H1 (cell line): ENCODE results near the gene TRIM5. TPM values are rescaled to one million over a fixed set of nuclear protein-coding genes. Genes with fewer than 3 reads are reported as not detected.

Source experiments
- CTCF ChIA-PET: fragments of 300-600 bp; sonication (Branson Sonifier 250); formaldehyde crosslinking; loops from one replicate; lab custom pipeline; 2021; ENCODE audit not compliant: partially characterized antibody; lab: Charles Lee
- POLR2A ChIA-PET: fragments of 300-600 bp; sonication (Branson Sonifier 250); formaldehyde crosslinking; loops from one replicate; lab custom pipeline; 2021; ENCODE audit warnings: inconsistent platforms; ENCODE audit not compliant: partially characterized antibody; lab: Charles Lee
- DNase-seq, 2 experiments: peaks; one replicate each; pipeline versions ENCODE4 v3.0.0 to v3.0.0-alpha.2; 2010 to 2022; ENCODE audit warnings: low spot score in 2 of 2, low read depth in 1 of 2, mixed read lengths in 1 of 2
- FAIRE-seq: peaks from 2 replicates; lab custom pipeline; 2011; peaks lifted over from hg19 to GRCh38; lab: Jason Lieb, UNC
- H2AFZ ChIP-seq: 2 replicates; pipeline ENCODE4 v1.8.1; 2012; ENCODE audit warnings: low read length, inconsistent platforms
- H2AK5ac ChIP-seq: 2 replicates; pipeline ENCODE4 v1.6.1; 2013; ENCODE audit warnings: low read depth, low read length
- H2BK120ac ChIP-seq: replicated peaks from 2 replicates; pipeline ENCODE3; 2013; ENCODE audit warnings: low read depth, low read length, inconsistent platforms
- H2BK12ac ChIP-seq: 2 replicates; pipeline ENCODE4 v1.6.1; 2013; ENCODE audit warnings: low read depth, low read length
- H2BK15ac ChIP-seq: 2 replicates; pipeline ENCODE4 v1.6.1; 2013; ENCODE audit warnings: low read length
- H2BK20ac ChIP-seq: 2 replicates; pipeline ENCODE4 v1.6.1; 2013; ENCODE audit warnings: low read length
- H2BK5ac ChIP-seq: 2 replicates; pipeline ENCODE4 v1.6.1; 2013; ENCODE audit warnings: low read depth, low read length
- H3K14ac ChIP-seq: 2 replicates; pipeline ENCODE4 v1.6.1; 2013; ENCODE audit warnings: inconsistent platforms; ENCODE audit not compliant: insufficient read length
- H3K18ac ChIP-seq: 2 replicates; pipeline ENCODE4 v1.6.1; 2013; ENCODE audit warnings: low read length; ENCODE audit errors: extremely low read depth
- H3K23ac ChIP-seq: 2 replicates; pipeline ENCODE4 v1.6.1; 2013; ENCODE audit warnings: inconsistent platforms; ENCODE audit not compliant: insufficient read length
- H3K23me2 ChIP-seq: 2 replicates; pipeline ENCODE4 v1.6.1; 2013; ENCODE audit warnings: low read depth, low read length
- H3K27ac ChIP-seq: 2 replicates; pipeline ENCODE4 v1.6.1; 2011; ENCODE audit warnings: low read depth, low read length, inconsistent platforms
- H3K27me3 ChIP-seq, 4 experiments: replicated peaks in 1 of 4; 1 replicate in 1 of 4; 2 replicates in 3 of 4; pipeline versions ENCODE4 v1.6.1 to v1.8.1; 2011 to 2013; ENCODE audit warnings: low read length in 3 of 4, mild to moderate bottlenecking in 3 of 4, inconsistent platforms in 2 of 4, mixed read lengths in 2 of 4, moderate library complexity in 1 of 4; ENCODE audit not compliant: control insufficient read depth in 3 of 4, insufficient read depth in 3 of 4; ENCODE audit errors: extremely low read depth in 1 of 4
- H3K36me3 ChIP-seq, 4 experiments: 2 replicates each; pipeline versions ENCODE4 v1.6.1 to v1.8.1; 2011 to 2013; ENCODE audit warnings: mild to moderate bottlenecking in 4 of 4, low read length in 3 of 4, moderate library complexity in 2 of 4, control low read depth in 1 of 4, inconsistent platforms in 1 of 4; ENCODE audit not compliant: insufficient read depth in 4 of 4, control insufficient read depth in 2 of 4
- H3K4ac ChIP-seq: replicated peaks from 2 replicates; pipeline ENCODE3; 2013; ENCODE audit warnings: low read length, low read depth, mixed read lengths, inconsistent platforms; ENCODE audit not compliant: insufficient read length
- H3K4me1 ChIP-seq, 4 experiments: replicated peaks in 1 of 4; 1 replicate in 1 of 4; 2 replicates in 3 of 4; pipeline versions ENCODE4 v1.6.1 to v1.8.1; 2011 to 2013; ENCODE audit warnings: low read length in 3 of 4, inconsistent platforms in 2 of 4, mixed read lengths in 1 of 4; ENCODE audit not compliant: insufficient read depth in 4 of 4, control insufficient read depth in 3 of 4
- H3K4me2 ChIP-seq, 2 experiments: 2 replicates each; pipeline versions ENCODE4 v1.6.1 to v1.8.1; 2011 to 2013; ENCODE audit warnings: low read depth in 2 of 2, low read length in 2 of 2, control low read depth in 1 of 2, inconsistent platforms in 1 of 2, mild to moderate bottlenecking in 1 of 2; ENCODE audit not compliant: insufficient read depth in 1 of 2
- H3K4me3 ChIP-seq, 4 experiments: fragments of 200-600, 300-600 bp in 1 of 4; sonication (generic), shearing (Covaris generic), sonication (Bioruptor Twin) in 1 of 4; 2 replicates each; pipeline versions ENCODE4 v1.5.1 to v1.8.1; 2011 to 2016; ENCODE audit warnings: low read length in 4 of 4, low read depth in 3 of 4, control low read depth in 2 of 4, inconsistent platforms in 2 of 4, mild to moderate bottlenecking in 2 of 4, mixed read lengths in 1 of 4, moderate library complexity in 1 of 4; ENCODE audit not compliant: insufficient read depth in 2 of 4; ENCODE audit errors: extremely low read depth in 1 of 4
- H3K56ac ChIP-seq: replicated peaks from 2 replicates; pipeline ENCODE3; 2013; ENCODE audit warnings: low read depth, mild to moderate bottlenecking, mixed read lengths, low read length, inconsistent platforms; ENCODE audit not compliant: insufficient read length
- H3K79me1 ChIP-seq: 2 replicates; pipeline ENCODE4 v1.6.1; 2013; ENCODE audit warnings: low read depth, low read length, control low read depth
- H3K79me2 ChIP-seq, 2 experiments: 2 replicates each; pipeline versions ENCODE4 v1.6.1 to v1.8.1; 2012 to 2013; ENCODE audit warnings: low read length in 2 of 2, mild to moderate bottlenecking in 2 of 2, inconsistent platforms in 1 of 2; ENCODE audit not compliant: insufficient read depth in 2 of 2, control insufficient read depth in 1 of 2
- H3K9ac ChIP-seq, 4 experiments: replicated peaks in 1 of 4; 1 replicate in 1 of 4; 2 replicates in 3 of 4; pipeline versions ENCODE4 v1.6.1 to v1.8.1; 2011 to 2013; ENCODE audit warnings: low read depth in 3 of 4, low read length in 3 of 4, control low read depth in 2 of 4, mild to moderate bottlenecking in 2 of 4, moderate library complexity in 2 of 4, inconsistent platforms in 1 of 4; ENCODE audit errors: extremely low read depth in 1 of 4
- H3K9me3 ChIP-seq, 2 experiments: 2 replicates each; pipeline versions ENCODE4 v1.6.1 to v1.8.1; 2012 to 2013; ENCODE audit warnings: mild to moderate bottlenecking in 2 of 2, moderate library complexity in 2 of 2, control low read depth in 1 of 2, inconsistent platforms in 1 of 2, low read depth in 1 of 2, low read length in 1 of 2, mixed read lengths in 1 of 2; ENCODE audit not compliant: insufficient read depth in 2 of 2
- H4K20me1 ChIP-seq, 2 experiments: replicated peaks in 1 of 2; 2 replicates each; pipeline versions ENCODE3 to v1.8.1; 2011 to 2013; ENCODE audit warnings: inconsistent platforms in 2 of 2, low read length in 2 of 2, mild to moderate bottlenecking in 1 of 2; ENCODE audit not compliant: insufficient read depth in 2 of 2, control insufficient read depth in 1 of 2
- H4K5ac ChIP-seq: 2 replicates; pipeline ENCODE4 v1.6.1; 2013; ENCODE audit warnings: low read length, low read depth, mixed read lengths, inconsistent platforms; ENCODE audit not compliant: insufficient read length
- H4K8ac ChIP-seq: 2 replicates; pipeline ENCODE4 v1.8.0; 2013; ENCODE audit warnings: mild to moderate bottlenecking, moderate library complexity, low read length, inconsistent platforms; ENCODE audit not compliant: insufficient read depth; ENCODE audit errors: extremely low read depth
- H4K91ac ChIP-seq: replicated peaks from 2 replicates; pipeline ENCODE3; 2013; ENCODE audit warnings: low read length, mixed read lengths, inconsistent platforms; ENCODE audit not compliant: insufficient read length
- MAFK ChIP-seq: IDR thresholded peaks from 2 replicates; pipeline ENCODE4 v1.6.1; 2012; ENCODE audit warnings: low read depth, mild to moderate bottlenecking, improper control_type of control experiment, low read length
- RAD21 ChIP-seq, 2 experiments: IDR thresholded peaks in 1 of 2; conservative IDR thresholded peaks in 1 of 2; 2 replicates each; pipeline ENCODE4 v1.6.1; 2011; ENCODE audit warnings: low read depth in 2 of 2, low read length in 2 of 2, improper control_type of control experiment in 1 of 2, inconsistent platforms in 1 of 2, mild to moderate bottlenecking in 1 of 2, moderate library complexity in 1 of 2
- RBBP5 ChIP-seq: IDR thresholded peaks from 2 replicates; pipeline ENCODE4 v1.7.1; 2012; ENCODE audit warnings: low read depth, mild to moderate bottlenecking, inconsistent platforms, low read length, moderate library complexity, borderline replicate concordance
- RFX5 ChIP-seq: IDR thresholded peaks from 2 replicates; pipeline ENCODE4 v1.6.1; 2011; ENCODE audit warnings: low read depth, low read length, improper control_type of control experiment, borderline replicate concordance
- TAF1 ChIP-seq: IDR thresholded peaks from 2 replicates; pipeline ENCODE4 v1.6.1; 2011; ENCODE audit warnings: mild to moderate bottlenecking, low read depth, low read length
- WGBS, 2 experiments: shearing (Covaris generic) in 1 of 2; methylation state at CpG; one replicate each; pipeline versions ENCODE4 v1.1.6 to v1.1.7; 2013 to 2015; ENCODE audit warnings: low lambda C conversion rate in 2 of 2, mixed read lengths in 2 of 2, inconsistent platforms in 1 of 2, low coverage in 1 of 2, missing lambda C conversion rate in 1 of 2; ENCODE audit not compliant: insufficient replicate concordance in 2 of 2, insufficient coverage in 1 of 2, insufficient read length in 1 of 2; ENCODE audit errors: extremely low coverage in 1 of 2, missing lambda C conversion rate in 1 of 2; 5-methylcytosine and 5-hydroxymethylcytosine counted together
- polyA plus RNA-seq, 7 experiments: library from polyadenylated mRNA; depleted of rRNA in 3 of 7; stranded (reverse) in 5 of 7; unstranded in 2 of 7; fragments of >200 nt in 5 of 7; fragments of 200-250 nt in 2 of 7; gene quantifications; 1 replicate in 5 of 7; 2 replicates in 1 of 7; 4 replicates in 1 of 7; pipeline versions ENCODE4 v1.2.1 to v1.2.3, GENCODE V29; 2011 to 2013; ENCODE audit warnings: missing spikeins in 2 of 7, mixed read lengths in 2 of 7
- total RNA-seq: library from RNA; stranded (reverse); fragmentation: NEBNext Ultra II Directional; extraction: Animal tissue kit (Norgen Biotek cat#: 25700); gene quantifications from 2 replicates; pipeline ENCODE4 v1.2.1, GENCODE V29; 2021

TRIM5 gene
- total and polyA plus RNA-seq, 2 of the 8 experiments (the other 6 are each of a cell fraction or from before 2014, with no cell fraction given): 23.5 to 35.5 TPM

DNA sequence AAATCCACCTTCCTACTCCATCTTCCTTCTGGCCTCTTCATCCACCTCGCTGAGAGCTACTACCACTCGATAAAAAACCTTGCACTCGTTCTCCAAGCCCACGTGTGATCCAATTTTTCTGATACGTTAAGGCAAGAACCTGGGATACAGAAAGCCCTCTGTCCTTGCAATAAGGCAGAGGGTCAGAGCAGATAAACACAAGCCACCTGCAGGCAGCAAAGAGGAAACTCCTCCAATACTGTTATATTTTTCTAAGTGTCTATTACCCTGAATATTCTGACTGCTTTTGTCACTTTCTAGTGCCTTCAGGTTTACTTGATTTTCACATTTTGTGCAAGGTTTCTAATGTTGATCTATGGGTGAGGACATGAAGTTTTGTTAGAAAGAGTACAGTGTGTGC, 26.6 kb downstream of the TRIM5 start:
- Histone ChIP-seq H3K27ac (no peak overlapping the region), H3K27me3 (no peaks in the 10 kb centered on the region), H2BK20ac (no peak overlapping the region), H3K9me3 (no peaks in the 10 kb centered on the region; a peak in 1 of 4 replicates), H4K5ac (no peak overlapping the region), H3K18ac (no peak overlapping the region), H4K8ac (no peak overlapping the region), H3K4me1 (no peaks in the 10 kb centered on the region), H3K4me2 (no peak overlapping the region), H3K4ac (no peak overlapping the region), H3K4me3 (no peak overlapping the region), H3K14ac (no peak overlapping the region), H3K23ac (no peak overlapping the region), H3K79me1 (no peaks in the 10 kb centered on the region), H2BK15ac (no peak overlapping the region), H3K36me3 (no peaks in the 10 kb centered on the region), H2BK5ac (no peak overlapping the region), H3K23me2 (no peaks in the 10 kb centered on the region), H3K79me2 (no peaks in the 10 kb centered on the region), H3K56ac (no peak overlapping the region), H3K9ac (no peak overlapping the region), H2BK12ac (no peak overlapping the region), H2AFZ (no peak overlapping the region), H2AK5ac (no peak overlapping the region), H2BK120ac (no peak overlapping the region), H4K20me1 (no peaks in the 10 kb centered on the region), H4K91ac (no peak overlapping the region)
- CTCF ChIA-PET: interaction anchor here (1.3 kb wide), 1 partner anchor 33 kb away, joined by 3 read pairs; no protein-coding TSS in a partner anchor
- no peak for TF ChIP-seq RAD21 (IDR thresholded peaks at IDR 0.05 in 1 of 2, conservative IDR thresholded peaks at IDR 0.05 in 1 of 2; ENCODE audit: low read depth in 2 of 2, low read length in 2 of 2)
- no peak for TF ChIP-seq RFX5
- no peak for TF ChIP-seq TAF1
- TF ChIP-seq MAFK: no peak
- no peak for TF ChIP-seq RBBP5
- WGBS, 2 experiments: 87% methylated on average over 5 of the region's 5 CpGs; no CpG with 5 or more reads in 1 of the 2 experiments
- FAIRE-seq (no peak), DNase-seq (no peak)
- POLR2A ChIA-PET: no interaction called here
